ENCODE measurements around the gene ZNF765. TPM values are rescaled to one million over a fixed set of nuclear protein-coding genes. Genes with fewer than 3 reads are reported as not detected.
A peak's percentile ranks its signal among the peaks of the same experiment; 100 is the strongest.
"Not testable (repeated sequence)": the region's sequence is repeated elsewhere in the genome, so short reads cannot be mapped to it uniquely, and the experiment has no call there.

The ZNF765 gene
- total and polyA plus RNA-seq, 11 donors = 2.7 to 5.9 (median 3.8) TPM

- Histone ChIP-seq H3K27me3 (no peaks in the 10 kb centered on the region), H3K4me1 (peaks cover 0 to 2% (median under 1%) of the 10 kb centered on the region in 12 donors), H3K27ac (no peak overlapping the region), H3K4me3 (no peak overlapping the region), H3K9me3 (peaks cover 0 to 48% (median 3%) of the 10 kb centered on the region in 12 donors), H3K36me3 (peaks cover 0 to 6% (median 0%) of the 10 kb centered on the region in 9 donors)
- no peak for ATAC-seq
- DNase-seq = no peak
- no peak for TF ChIP-seq CTCF (IDR thresholded peaks at IDR 0.05)
- no peak for TF ChIP-seq POLR2A (IDR thresholded peaks at IDR 0.05)
- 92 to 93% (median 92%) methylated on average over 5 of the region's 5 CpGs for WGBS, 4 donors
- intact Hi-C loops (cut with DNase I) = no loop called here
These were observed 6.0 kb upstream of the ZNF765 start for GRCh38 chr19:53388904-53389303.

- Histone ChIP-seq H3K4me1 (peaks cover 0 to 8% (median 7%) of the 10 kb centered on the region in 12 donors), H3K27me3 (no peaks in the 10 kb centered on the region), H3K9me3 (peaks cover 0 to 41% (median 1%) of the 10 kb centered on the region in 12 donors), H3K4me3 (no peak overlapping the region), H3K36me3 (peaks cover 0 to 6% (median 0%) of the 10 kb centered on the region in 9 donors), H3K27ac (no peak overlapping the region)
- no peak for TF ChIP-seq CTCF (IDR thresholded peaks at IDR 0.05)
- no peak for TF ChIP-seq POLR2A (IDR thresholded peaks at IDR 0.05)
- WGBS, 4 donors = 78 to 89% (median 82%) methylated on average over 8 of the region's 8 CpGs
- DNase-seq = no peak
- intact Hi-C loops (cut with DNase I) = no loop called here
- no peak for ATAC-seq
These were observed 5.4 kb upstream of the ZNF765 start for GRCh38 chr19:53389571-53389970.

GRCh38 chr19:53389978-53390377 lies 5.0 kb upstream of the ZNF765 start:
- no peak overlapping the region for H3K27ac ChIP-seq
- intact Hi-C loops (cut with DNase I) = no loop called here

GRCh38 chr19:53394522-53394973 lies 401 bp upstream of the ZNF765 start:
- Histone ChIP-seq H3K4me3 (peak overlapping the region; percentile 64 to 94 (median 79)), H3K4me1 (peaks cover 0 to 29% (median 17%) of the 10 kb centered on the region in 12 donors), H3K27me3 (no peaks in the 10 kb centered on the region), H3K36me3 (peaks cover 0 to 17% (median 15%) of the 10 kb centered on the region in 9 donors), H3K27ac (peak overlapping the region; percentile 51 to 87 (median 78)), H3K9me3 (peaks cover 0 to 3% (median 0%) of the 10 kb centered on the region in 12 donors)
- intact Hi-C loops (cut with DNase I) = no loop called here
- peak; percentile 69 to 82 (median 80) for ATAC-seq
- WGBS, 4 donors = 1 to 4% (median 3%) methylated on average over 15 to 18 of the region's 18 CpGs
- DNase-seq = peak; percentile 56 to 82 (median 79)
- TF ChIP-seq CTCF (IDR thresholded peaks at IDR 0.05) = no peak
- TF ChIP-seq POLR2A (IDR thresholded peaks at IDR 0.05) = no peak

More at GRCh38 chr19:53389978-53390377, 5.0 kb upstream of the ZNF765 start:
- Histone ChIP-seq H3K4me3 (no peak overlapping the region), H3K4me1 (peaks cover 0 to 10% (median 8%) of the 10 kb centered on the region in 12 donors), H3K9me3 (peaks cover 0 to 37% (median 0%) of the 10 kb centered on the region in 12 donors), H3K27me3 (no peaks in the 10 kb centered on the region), H3K36me3 (peaks cover 0 to 6% (median 0%) of the 10 kb centered on the region in 9 donors)
- ATAC-seq (no peak), DNase-seq (peak in 1 of 5 donors; percentile 25)
- 28 to 50% (median 32%) methylated on average over 20 to 22 of the region's 22 CpGs for WGBS, 4 donors
- TF ChIP-seq POLR2A (IDR thresholded peaks at IDR 0.05) (no peak), CTCF (IDR thresholded peaks at IDR 0.05) (no peak)

- Histone ChIP-seq H3K27ac (peak overlapping the region in 8 of 12 donors; percentile 75 to 87 (median 81)), H3K36me3 (peaks cover 0 to 32% (median 29%) of the 10 kb centered on the region in 9 donors), H3K4me3 (peak overlapping the region; percentile 64 to 94 (median 79)), H3K4me1 (peaks cover 0 to 29% (median 17%) of the 10 kb centered on the region in 12 donors)
- intact Hi-C loops (cut with DNase I); ATAC-seq; H3K9me3 ChIP-seq; DNase-seq; H3K27me3 ChIP-seq: not testable (repeated sequence)
- 10 to 14% (median 12%) methylated on average over 9 of the region's 9 CpGs for WGBS, 4 donors
These were observed 1.0 kb downstream of the ZNF765 start for GRCh38 chr19:53395840-53396524.
